Activated gamma-delta T cell treated with Interleukin-2 at 50 U/mL for 16 hours (primary cell): ENCODE data around the gene TNFSF4.
"Not testable (repeated sequence)": the region's sequence is repeated elsewhere in the genome, so short reads cannot be mapped to it uniquely, and the experiment has no call there.

Experiments used
- DNase-seq: peaks from one replicate; pipeline ENCODE4 v3.0.0-alpha.2; 2020

TNFSF4 gene

DNA sequence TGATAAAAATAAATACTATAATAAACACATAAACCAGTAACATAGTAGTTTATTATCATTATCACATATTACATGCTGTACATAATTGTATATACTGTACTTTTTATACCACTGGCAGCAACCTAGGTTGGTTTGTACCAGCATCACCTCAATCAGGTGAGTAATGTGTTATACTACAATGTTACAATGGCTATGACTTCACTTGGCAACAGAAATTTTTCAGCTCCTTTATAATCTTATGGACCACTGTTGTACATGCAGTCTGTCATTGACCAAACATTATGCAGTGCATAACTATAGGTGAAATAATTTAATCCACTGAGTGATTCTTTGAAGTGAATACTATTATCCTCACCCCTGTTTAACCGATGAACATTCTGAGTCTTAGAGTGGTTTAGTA lies 44.5 kb downstream of the TNFSF4 start:
- no peak for DNase-seq

DNA sequence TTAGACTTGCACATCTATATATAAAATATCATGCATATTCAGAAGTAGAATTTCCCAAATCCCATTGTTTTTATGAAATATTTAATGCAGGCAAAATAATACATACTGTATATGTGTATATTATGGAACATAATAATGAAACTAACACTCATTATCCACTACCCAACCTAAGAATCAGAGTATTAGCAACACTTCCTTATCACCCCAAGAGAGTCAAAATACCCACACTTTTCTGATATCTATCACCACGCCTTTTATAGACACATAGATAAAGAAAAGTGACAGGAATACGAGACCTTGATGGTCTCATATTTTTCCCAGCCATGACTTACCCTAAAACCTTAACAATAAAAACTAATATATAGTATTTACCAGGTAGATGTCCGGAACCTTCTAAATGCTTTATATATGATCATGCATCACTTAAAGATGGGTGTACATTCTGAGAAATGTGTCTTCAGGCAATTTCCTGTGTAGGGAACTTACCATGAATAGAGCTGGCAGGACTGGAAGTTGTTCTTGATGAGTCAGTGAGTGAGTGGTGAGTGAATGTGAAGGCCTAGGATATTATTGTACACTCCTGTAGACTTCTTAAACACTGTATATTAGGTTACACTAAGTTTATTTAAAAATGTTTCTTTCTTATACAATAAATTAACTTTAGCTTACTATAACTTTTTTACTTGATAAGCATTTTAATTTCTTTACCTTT lies 45.5 kb downstream of the TNFSF4 start:
- DNase-seq: no peak

DNA sequence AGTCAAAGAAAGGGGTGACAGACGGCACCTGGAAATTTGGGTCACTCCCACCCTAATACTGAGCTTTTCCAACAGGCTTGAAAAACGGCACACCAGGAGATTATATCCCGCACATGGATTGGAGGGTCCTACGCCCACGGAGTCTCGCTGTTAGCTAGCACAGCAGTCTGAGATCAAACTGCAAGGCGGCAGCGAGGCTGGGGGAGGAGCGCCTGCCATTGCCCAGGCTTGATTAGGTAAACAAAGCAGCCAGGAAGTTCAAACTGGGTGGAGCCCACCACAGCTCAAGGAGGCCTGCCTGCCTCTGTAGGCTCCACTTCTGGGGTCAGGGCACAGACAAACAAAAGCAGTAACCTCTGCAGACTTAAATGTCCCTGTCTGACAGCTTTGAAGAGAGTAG lies 53.2 kb downstream of the TNFSF4 start:
- not testable (repeated sequence) for DNase-seq

DNA sequence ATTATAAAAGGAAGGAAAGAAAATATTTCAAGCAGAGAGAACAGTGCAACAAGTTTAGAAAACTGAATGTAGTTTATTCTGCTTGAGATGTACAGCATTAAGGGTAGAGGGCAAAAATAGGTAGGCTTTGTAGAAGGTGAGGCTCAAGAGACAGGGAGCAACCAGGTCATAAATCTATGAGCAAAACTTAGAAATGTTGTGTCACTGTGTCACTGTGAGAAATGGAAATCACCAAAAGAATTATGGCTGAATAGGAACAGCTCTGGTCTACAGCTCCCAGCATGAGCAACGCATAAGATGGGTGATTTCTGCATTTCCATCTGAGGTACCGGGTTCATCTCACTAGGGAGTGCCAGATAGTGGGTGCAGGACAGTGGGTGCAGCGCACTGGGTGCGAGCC lies 53.6 kb downstream of the TNFSF4 start:
- no peak for DNase-seq

DNA sequence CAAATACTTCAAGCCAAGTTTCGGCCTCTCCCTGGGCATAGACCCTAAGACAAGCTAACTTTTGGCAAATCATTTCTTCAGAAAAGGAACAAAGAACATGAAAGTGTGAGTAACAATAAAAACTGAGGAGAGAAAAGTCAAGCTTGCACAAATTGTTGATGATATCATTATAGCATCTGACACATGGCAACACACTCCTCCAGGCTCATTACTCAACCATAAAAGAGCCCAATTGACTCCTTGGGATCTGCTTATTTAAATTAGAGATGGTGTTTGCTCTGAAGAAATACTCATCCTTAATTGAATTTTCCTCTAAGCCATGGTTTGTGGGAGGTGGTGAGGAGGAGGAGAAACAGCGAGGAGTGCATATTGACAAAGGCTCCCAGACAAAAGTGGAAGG lies 54.5 kb downstream of the TNFSF4 start:
- DNase-seq: no peak

DNA sequence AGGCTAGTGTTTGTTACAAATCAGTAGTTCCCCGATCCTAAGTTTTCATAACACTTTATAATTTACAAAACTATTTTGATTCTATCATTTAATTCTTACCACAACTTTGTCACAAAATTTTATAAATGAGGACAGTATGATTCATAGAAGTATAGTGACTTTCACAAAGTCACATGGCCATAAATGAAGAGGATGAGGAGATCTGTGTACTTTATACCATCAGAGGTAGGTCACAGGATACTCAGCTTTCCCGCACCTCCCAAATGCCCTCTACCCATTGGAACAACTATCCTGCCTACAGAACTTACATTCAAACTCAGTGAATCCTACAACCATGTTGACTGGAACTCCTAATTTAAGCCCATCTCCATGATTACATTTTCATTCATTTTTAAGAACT lies 56.3 kb downstream of the TNFSF4 start:
- DNase-seq: no peak

DNA sequence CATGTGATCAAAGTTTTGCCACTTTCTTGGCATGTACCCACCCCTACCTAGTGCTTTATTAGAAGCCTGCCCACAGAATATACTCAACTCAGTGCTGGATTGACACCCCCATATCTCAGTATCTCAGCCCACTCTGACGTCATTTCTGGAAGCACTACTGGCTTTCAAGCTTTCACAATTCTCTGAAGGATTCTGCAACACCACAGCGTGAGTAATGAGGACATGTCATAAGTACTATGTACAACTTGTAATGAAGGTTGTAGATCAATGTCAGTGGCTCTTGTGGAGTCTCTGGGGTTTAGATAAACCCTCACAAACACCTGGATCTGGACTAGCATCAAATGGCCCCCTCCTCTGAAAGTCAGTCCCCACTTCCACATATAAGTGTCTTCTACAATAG lies 57.2 kb downstream of the TNFSF4 start:
- no peak for DNase-seq

DNA sequence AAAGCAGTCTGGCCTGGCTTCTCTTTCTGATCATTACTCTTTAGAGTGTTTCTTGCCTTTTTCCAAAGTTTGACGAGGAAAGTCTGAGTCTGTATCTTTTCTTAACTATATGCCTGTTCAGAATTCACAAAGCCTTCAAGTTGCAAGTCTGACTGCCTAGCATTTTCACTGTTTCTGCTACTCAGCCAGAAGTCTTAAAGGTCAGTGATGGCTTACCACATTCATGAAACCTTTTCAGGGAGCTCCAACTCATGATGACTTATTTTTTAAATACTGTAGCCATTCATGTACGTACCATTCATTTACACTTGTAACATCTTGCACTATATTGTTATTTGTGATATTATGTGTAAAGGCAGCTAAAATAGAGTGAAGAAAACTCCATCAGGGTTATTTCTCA lies 58.2 kb downstream of the TNFSF4 start:
- DNase-seq: no peak

DNA sequence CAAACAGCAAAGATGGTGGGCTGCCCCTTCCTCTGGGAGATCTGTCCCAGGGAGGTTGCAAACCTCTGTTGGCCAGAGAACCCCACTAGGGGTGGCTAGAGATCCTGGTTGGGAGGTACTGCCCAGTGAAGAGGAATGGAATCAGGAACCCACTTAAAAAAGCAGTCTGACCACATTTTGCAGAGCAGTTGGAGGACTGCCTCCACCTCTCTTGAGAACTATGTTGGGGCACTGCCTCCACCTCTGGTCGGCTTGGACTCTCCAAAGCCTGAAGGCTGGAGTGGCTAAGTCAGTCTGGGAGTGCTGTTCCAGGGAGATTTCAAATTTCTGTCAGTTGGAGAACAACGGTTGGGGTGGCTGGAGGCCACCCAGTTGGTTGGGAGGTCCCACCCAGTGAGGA lies 58.6 kb downstream of the TNFSF4 start:
- DNase-seq: no peak

DNA sequence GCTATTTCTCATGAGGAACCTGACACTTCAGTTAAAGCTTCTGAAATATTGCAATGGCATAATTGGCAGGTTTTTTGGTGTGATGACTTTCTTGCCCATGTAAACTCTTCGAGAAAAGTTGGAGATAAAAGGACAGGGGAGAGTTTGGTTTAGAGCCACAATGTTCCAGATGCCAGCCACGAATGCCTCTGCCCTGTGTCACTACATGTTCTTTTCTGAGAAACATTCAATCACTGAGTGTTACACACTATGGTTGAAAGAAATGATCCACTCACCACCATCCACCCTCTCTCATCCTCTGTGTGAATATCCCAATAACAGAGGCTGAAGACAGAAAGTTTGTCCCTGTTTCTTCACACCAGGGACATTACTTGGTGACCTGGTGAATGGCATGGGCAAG lies 66.4 kb downstream of the TNFSF4 start:
- no peak for DNase-seq

DNA sequence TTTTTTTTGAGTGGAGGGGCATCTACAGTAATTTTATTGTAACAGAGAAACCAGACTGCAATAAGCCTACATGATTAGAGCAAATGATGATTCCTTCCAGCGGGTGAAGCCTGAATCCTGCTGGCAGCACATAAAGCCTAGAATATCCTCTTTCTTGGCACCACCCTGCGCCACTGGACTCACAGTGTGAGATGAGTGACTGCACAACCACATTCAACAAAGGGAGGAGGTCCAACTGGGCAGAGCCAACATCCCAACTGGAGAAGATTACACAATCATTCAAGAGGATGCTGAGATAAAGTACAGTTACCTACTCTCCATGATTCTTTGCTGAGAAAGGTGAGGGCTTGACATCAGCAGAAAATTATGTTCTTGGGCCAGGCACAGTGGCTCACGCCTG lies 67.4 kb downstream of the TNFSF4 start:
- no peak for DNase-seq

DNA sequence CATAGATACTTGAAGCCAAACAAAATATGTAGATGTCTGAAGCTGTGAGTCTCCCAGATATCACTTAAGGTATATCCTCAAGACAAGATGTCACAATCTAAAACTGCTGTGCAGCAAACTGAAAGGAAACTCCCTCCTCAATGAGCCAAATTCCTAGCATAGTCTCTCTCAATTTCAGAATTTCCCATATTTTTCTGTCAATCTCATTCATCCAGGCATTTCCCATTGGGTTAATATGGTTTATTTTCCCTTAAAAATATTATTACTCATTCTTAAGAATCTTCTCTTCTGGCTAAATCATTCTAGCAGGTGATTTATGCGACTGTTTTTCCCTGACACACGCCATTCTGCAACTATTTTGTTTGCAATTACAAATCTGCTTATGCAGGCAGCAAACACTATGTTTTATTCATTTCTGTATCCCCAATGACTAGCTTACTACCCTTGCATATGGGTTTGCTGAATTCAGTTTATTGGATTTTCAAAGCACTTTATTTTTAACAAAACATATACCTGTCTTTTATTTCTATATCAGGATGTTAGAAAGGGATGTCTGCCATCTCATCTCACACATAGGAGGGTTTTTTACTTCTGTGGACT lies 69.9 kb downstream of the TNFSF4 start:
- DNase-seq: no peak

DNA sequence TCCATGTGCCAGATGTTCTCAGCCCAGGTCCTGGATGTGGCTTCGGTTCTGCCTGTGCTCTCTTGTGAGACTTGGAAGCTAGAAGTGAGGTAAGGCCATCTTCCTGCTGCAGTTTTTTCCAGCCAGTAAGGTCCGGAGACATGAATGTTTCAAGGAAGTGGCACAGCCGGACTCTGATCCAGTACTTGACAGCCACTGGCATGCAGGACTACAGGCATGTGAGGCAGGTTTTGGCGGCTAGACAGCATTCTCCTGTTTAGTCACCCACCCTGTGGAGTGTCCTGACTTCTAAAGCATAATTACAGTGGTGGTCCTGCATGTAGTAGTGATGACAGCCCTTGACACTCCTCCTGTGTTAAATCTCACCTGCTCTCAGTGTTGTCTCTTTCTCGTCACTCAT lies 72.3 kb downstream of the TNFSF4 start:
- DNase-seq: no peak

DNA sequence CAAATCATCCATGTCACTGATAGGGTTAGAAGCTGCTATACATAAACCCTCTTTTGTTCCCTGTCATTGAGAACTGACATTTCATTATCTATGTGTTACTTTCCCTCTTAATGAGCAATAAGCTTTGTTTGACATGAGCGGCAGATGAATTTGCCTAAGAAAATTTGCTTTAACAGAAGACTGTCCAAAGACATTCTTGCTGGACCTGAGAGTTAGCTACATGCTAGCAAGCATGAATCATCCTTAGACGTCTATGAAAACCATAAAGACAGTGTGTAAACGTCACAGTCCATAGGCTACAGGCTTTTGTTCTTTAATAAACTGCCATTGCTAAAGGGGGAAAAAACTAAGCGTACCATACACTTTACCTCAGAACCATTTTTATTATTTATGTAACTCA lies 73.1 kb downstream of the TNFSF4 start:
- no peak for DNase-seq
